Gastroesophageal sphincter (tissue), 3 donors: ENCODE data around the gene C3orf38.

Source experiments
- CTCF ChIP-seq, 4 experiments: fragments of 200-600 bp in 2 of 4; fragments of 450-650 bp in 2 of 4; sonication (generic) in 1 of 4; IDR thresholded peaks; one replicate each; pipeline ENCODE4 v1.5.1; 2017 to 2019; ENCODE audit warnings: antibody characterized with exemption in 4 of 4, mild to moderate bottlenecking in 2 of 4, moderate library complexity in 2 of 4
- POLR2A ChIP-seq, 2 donors: fragments of 450-650 bp; IDR thresholded peaks; one replicate each; pipeline ENCODE4 v1.6.1; 2017; ENCODE audit warnings: antibody characterized with exemption in 2 of 2, mild to moderate bottlenecking in 2 of 2, moderate library complexity in 1 of 2

GRCh38 chr3:88166419-88166971 lies 16.7 kb downstream of the C3orf38 start:
- TF ChIP-seq POLR2A (IDR thresholded peaks at IDR 0.05) (no peak), CTCF (IDR thresholded peaks at IDR 0.05) (no peak)
